Peyer's patch (tissue), 4 donors: Measurements from ENCODE around the gene FAM151A. TPM values are rescaled to one million over a fixed set of nuclear protein-coding genes. Genes with fewer than 3 reads are reported as not detected.
"Not testable (repeated sequence)": the region's sequence is repeated elsewhere in the genome, so short reads cannot be mapped to it uniquely, and the experiment has no call there.

Experiments
- DNase-seq, 3 donors: peaks; one replicate each; pipeline ENCODE4 v3.0.0-alpha.2; 2017 to 2019
- H3K27ac ChIP-seq, 4 donors: fragments of 200-600 bp; sonication (generic); one replicate each; pipeline ENCODE4 v1.5.1; 2016 to 2019
- H3K27me3 ChIP-seq, 2 donors: fragments of 200-600 bp; sonication (generic); one replicate each; pipeline ENCODE4 v1.5.1; 2019
- H3K36me3 ChIP-seq, 3 donors: fragments of 200-600 bp; sonication (generic); one replicate each; pipeline ENCODE4 v1.5.1; 2016 to 2019
- H3K4me1 ChIP-seq, 4 donors: fragments of 200-600 bp; sonication (generic); one replicate each; pipeline ENCODE4 v1.5.1; 2016 to 2019
- H3K4me3 ChIP-seq, 4 donors: fragments of 200-600 bp; sonication (generic); 1 replicate in 3 of 4; 2 replicates in 1 of 4; pipeline ENCODE4 v1.5.1; 2016 to 2019; ENCODE audit warnings: mild to moderate bottlenecking in 1 of 4
- H3K9me3 ChIP-seq, 4 donors: fragments of 200-600 bp; sonication (generic); one replicate each; pipeline ENCODE4 v1.5.1; 2016 to 2019; ENCODE audit warnings: mild to moderate bottlenecking in 1 of 4
- CTCF ChIP-seq, 6 experiments: fragments of 450-650 bp in 4 of 6; fragments of 200-600 bp in 2 of 6; sonication (generic) in 1 of 6; IDR thresholded peaks; one replicate each; pipeline ENCODE4 v1.5.1; 2017 to 2019; ENCODE audit warnings: antibody characterized with exemption in 6 of 6, mild to moderate bottlenecking in 3 of 6, moderate library complexity in 1 of 6
- POLR2A ChIP-seq, 2 donors: fragments of 450-650 bp; IDR thresholded peaks; one replicate each; pipeline ENCODE4 v1.5.1; 2017; ENCODE audit warnings: antibody characterized with exemption in 2 of 2, mild to moderate bottlenecking in 2 of 2, moderate library complexity in 2 of 2
- total RNA-seq, 4 donors: library from RNA; depleted of rRNA; stranded (reverse); fragments of >200 nt; gene quantifications; one replicate each; pipeline ENCODE4 v1.1.0, GENCODE V29; 2016

FAM151A gene
- total RNA-seq, 4 donors from 2014 or later: 15.7 to 1,128 (median 174) TPM

GRCh38 chr1:54645806-54646676, 22.7 kb upstream of the FAM151A start:
- no peak for DNase-seq
- H3K9me3 ChIP-seq: peaks cover 0 to 10% (median 0%) of the 10 kb centered on the region in 4 donors
- H3K27ac ChIP-seq: no peak overlapping the region
- no peak for TF ChIP-seq CTCF (IDR thresholded peaks at IDR 0.05)
- no peak for TF ChIP-seq POLR2A (IDR thresholded peaks at IDR 0.05)
- no peak overlapping the region for H3K4me3 ChIP-seq
- H3K27me3 ChIP-seq: no peaks in the 10 kb centered on the region
- no peaks in the 10 kb centered on the region for H3K36me3 ChIP-seq
- peaks cover 0 to 31% (median 0%) of the 10 kb centered on the region in 4 donors for H3K4me1 ChIP-seq

- no peak overlapping the region for H3K4me3 ChIP-seq
- no peak overlapping the region for H3K27ac ChIP-seq
- H3K4me1 ChIP-seq: peaks cover 0 to 36% (median 0%) of the 10 kb centered on the region in 4 donors
- H3K36me3 ChIP-seq: no peaks in the 10 kb centered on the region
- H3K27me3 ChIP-seq: no peaks in the 10 kb centered on the region
- no peak for DNase-seq
- peaks cover 0 to 10% (median 0%) of the 10 kb centered on the region in 4 donors for H3K9me3 ChIP-seq
- no peak for TF ChIP-seq POLR2A (IDR thresholded peaks at IDR 0.05)
- TF ChIP-seq CTCF (IDR thresholded peaks at IDR 0.05): no peak
Observed at GRCh38 chr1:54643736-54644135, 20.4 kb upstream of the FAM151A start.

GRCh38 chr1:54640863-54641836, 17.8 kb upstream of the FAM151A start, which contains the start of gene MROH7:
Gene MROH7, plus strand, starts transcription at chr1:54641786. Its CDS starts 11,141 bp downstream, at chr1:54652927.
- no peak for TF ChIP-seq CTCF (IDR thresholded peaks at IDR 0.05)
- peak in 1 of 2 donors; percentile 27 for TF ChIP-seq POLR2A (IDR thresholded peaks at IDR 0.05)
- H3K27ac ChIP-seq: peak within 1 kb of the TSS in 3 of 4 donors; percentile 78 to 88 (median 88)
- no peaks in the 10 kb centered on the region for H3K27me3 ChIP-seq
- DNase-seq: peak in 2 of 3 donors; percentile 80 to 81
- H3K36me3 ChIP-seq: no peaks in the 10 kb centered on the region
- peaks cover 0 to 10% (median 0%) of the 10 kb centered on the region in 4 donors for H3K9me3 ChIP-seq
- no peak within 1 kb of the TSS for H3K4me3 ChIP-seq
- peaks cover 0 to 31% (median 0%) of the 10 kb centered on the region in 4 donors for H3K4me1 ChIP-seq

GRCh38 chr1:54640361-54640760, 17.0 kb upstream of the FAM151A start:
- Histone ChIP-seq H3K27me3 (no peaks in the 10 kb centered on the region), H3K9me3 (peaks cover 0 to 10% (median 0%) of the 10 kb centered on the region in 4 donors), H3K4me3 (no peak overlapping the region), H3K27ac (peak overlapping the region in 3 of 4 donors; percentile 78 to 88 (median 88)), H3K4me1 (peaks cover 0 to 28% (median 0%) of the 10 kb centered on the region in 4 donors), H3K36me3 (peaks cover 0 to 6% (median 0%) of the 10 kb centered on the region in 3 donors)
- DNase-seq: no peak
- TF ChIP-seq CTCF (IDR thresholded peaks at IDR 0.05) (no peak), POLR2A (IDR thresholded peaks at IDR 0.05) (no peak)

GRCh38 chr1:54636461-54637446, 13.4 kb upstream of the FAM151A start:
- H3K4me1 ChIP-seq: peaks cover 0 to 26% (median 0%) of the 10 kb centered on the region in 4 donors
- not testable (repeated sequence) for H3K9me3 ChIP-seq, H3K27ac ChIP-seq, DNase-seq, H3K27me3 ChIP-seq, H3K4me3 ChIP-seq
- peaks cover 0 to 10% (median 0%) of the 10 kb centered on the region in 3 donors for H3K36me3 ChIP-seq

- H3K9me3 ChIP-seq, H3K27me3 ChIP-seq, H3K4me3 ChIP-seq, H3K27ac ChIP-seq, DNase-seq: not testable (repeated sequence)
- Histone ChIP-seq H3K4me1 (peaks cover 0 to 20% (median 0%) of the 10 kb centered on the region in 4 donors), H3K36me3 (peaks cover 0 to 10% (median 0%) of the 10 kb centered on the region in 3 donors)
Observed at GRCh38 chr1:54635804-54636203, 12.5 kb upstream of the FAM151A start.
